H9 (cell line): ENCODE data around the gene THAP3. TPM values are rescaled to one million over a fixed set of nuclear protein-coding genes. Genes with fewer than 3 reads are reported as not detected.
"Not testable (repeated sequence)": the region's sequence is repeated elsewhere in the genome, so short reads cannot be mapped to it uniquely, and the experiment has no call there.

Experiments
- DNase-seq: peaks from one replicate; pipeline ENCODE4 v3.0.0-alpha.2; 2017
- H2AFZ ChIP-seq: one replicate; pipeline ENCODE4 v1.6.1; 2013; ENCODE audit warnings: mild to moderate bottlenecking, low read length, control low read depth, moderate library complexity
- H2AK5ac ChIP-seq: 2 replicates; pipeline ENCODE4 v1.6.1; 2013; ENCODE audit warnings: low read length, control low read depth, mixed read lengths; ENCODE audit not compliant: insufficient read length
- H2BK120ac ChIP-seq: one replicate; pipeline ENCODE4 v1.6.1; 2013; ENCODE audit warnings: low read depth, mild to moderate bottlenecking, low read length, control low read depth, inconsistent platforms; ENCODE audit not compliant: poor library complexity, severe bottlenecking
- H2BK12ac ChIP-seq: 2 replicates; pipeline ENCODE4 v1.6.1; 2013; ENCODE audit warnings: low read length, control low read depth, mixed read lengths, low read depth; ENCODE audit not compliant: insufficient read length
- H2BK15ac ChIP-seq: 2 replicates; pipeline ENCODE4 v1.6.1; 2013; ENCODE audit warnings: low read depth, low read length, control low read depth
- H2BK20ac ChIP-seq: one replicate; pipeline ENCODE4 v1.6.1; 2013; ENCODE audit warnings: low read depth, mild to moderate bottlenecking, low read length, control low read depth, inconsistent platforms; ENCODE audit not compliant: poor library complexity, severe bottlenecking
- H2BK5ac ChIP-seq: 2 replicates; pipeline ENCODE4 v1.6.1; 2013; ENCODE audit warnings: low read length, control low read depth, mixed read lengths; ENCODE audit not compliant: insufficient read length
- H3K14ac ChIP-seq: 2 replicates; pipeline ENCODE4 v1.6.1; 2013; ENCODE audit warnings: low read length, control low read depth; ENCODE audit not compliant: insufficient read depth
- H3K18ac ChIP-seq: 2 replicates; pipeline ENCODE4 v1.6.1; 2013; ENCODE audit warnings: low read depth, mild to moderate bottlenecking, mixed read lengths, low read length, control low read depth; ENCODE audit not compliant: insufficient read length
- H3K23ac ChIP-seq: 2 replicates; pipeline ENCODE4 v1.6.1; 2013; ENCODE audit warnings: low read length, control low read depth, mixed read lengths, low read depth; ENCODE audit not compliant: insufficient read length
- H3K23me2 ChIP-seq: 2 replicates; pipeline ENCODE4 v1.6.1; 2013; ENCODE audit warnings: low read depth, mild to moderate bottlenecking, mixed read lengths, low read length, control low read depth; ENCODE audit not compliant: insufficient read length, poor library complexity, severe bottlenecking
- H3K27ac ChIP-seq: 2 replicates; pipeline ENCODE4 v1.5.1; 2013; ENCODE audit warnings: low read length, control low read depth, mixed read lengths, low read depth; ENCODE audit not compliant: insufficient read length
- H3K27me3 ChIP-seq: 2 replicates; pipeline ENCODE4 v1.6.1; 2013; ENCODE audit warnings: low read length, control low read depth, inconsistent platforms; ENCODE audit not compliant: insufficient read depth
- H3K4ac ChIP-seq: 2 replicates; pipeline ENCODE4 v1.6.1; 2013; ENCODE audit warnings: low read depth, mild to moderate bottlenecking, control low read depth, inconsistent platforms, low read length, moderate library complexity
- H3K4me1 ChIP-seq: 2 replicates; pipeline ENCODE4 v1.6.1; 2013; ENCODE audit warnings: low read length, control low read depth, inconsistent platforms; ENCODE audit not compliant: insufficient read depth
- H3K4me2 ChIP-seq: 2 replicates; pipeline ENCODE4 v1.6.1; 2013; ENCODE audit warnings: low read length, control low read depth, mixed read lengths; ENCODE audit not compliant: insufficient read length, insufficient read depth
- H3K56ac ChIP-seq: 2 replicates; pipeline ENCODE4 v1.6.1; 2013; ENCODE audit warnings: low read depth, mild to moderate bottlenecking, mixed read lengths, low read length, control low read depth; ENCODE audit not compliant: insufficient read length
- H3K79me1 ChIP-seq: 2 replicates; pipeline ENCODE4 v1.6.1; 2013; ENCODE audit warnings: low read depth, mild to moderate bottlenecking, moderate library complexity, low read length, control low read depth, inconsistent platforms; ENCODE audit not compliant: insufficient read depth, poor library complexity, severe bottlenecking
- H3K79me2 ChIP-seq: 2 replicates; pipeline ENCODE4 v1.6.1; 2013; ENCODE audit warnings: low read length, control low read depth, inconsistent platforms; ENCODE audit not compliant: insufficient read depth
- H3K9ac ChIP-seq: 2 replicates; pipeline ENCODE4 v1.6.1; 2013; ENCODE audit warnings: low read length, control low read depth, mixed read lengths; ENCODE audit not compliant: insufficient read length; ENCODE audit errors: extremely low read depth
- H3K9me3 ChIP-seq: one replicate; pipeline ENCODE4 v1.6.1; 2013; ENCODE audit warnings: low read depth, low read length, inconsistent platforms; ENCODE audit not compliant: control insufficient read depth
- H3T11ph ChIP-seq: one replicate; pipeline ENCODE4 v1.6.1; 2013; ENCODE audit warnings: mild to moderate bottlenecking, low read length, control low read depth, inconsistent platforms
- H4K20me1 ChIP-seq: one replicate; pipeline ENCODE4 v1.6.1; 2013; ENCODE audit not compliant: control insufficient read depth, insufficient read length, insufficient read depth
- H4K5ac ChIP-seq: 2 replicates; pipeline ENCODE4 v1.6.1; 2013; ENCODE audit warnings: low read depth, mild to moderate bottlenecking, mixed read lengths, low read length, control low read depth; ENCODE audit not compliant: insufficient read length
- H4K8ac ChIP-seq: replicated peaks from 2 replicates; pipeline ENCODE4 v1.6.1; 2013; ENCODE audit warnings: low read length, control low read depth, mixed read lengths, low read depth; ENCODE audit not compliant: insufficient read length
- H4K91ac ChIP-seq: 2 replicates; pipeline ENCODE4 v1.6.1; 2013; ENCODE audit warnings: low read depth, mild to moderate bottlenecking, moderate library complexity, mixed read lengths, low read length, control low read depth; ENCODE audit not compliant: insufficient read length
- H3K27ac Mint-ChIP-seq, 3 experiments: 2 replicates in 2 of 3; 3 replicates in 1 of 3; pipeline ENCODE4 v1.8.0; 2020 to 2021; ENCODE audit warnings: mixed read lengths in 3 of 3, mild to moderate bottlenecking in 1 of 3, moderate library complexity in 1 of 3
- H3K27me3 Mint-ChIP-seq: 2 replicates; pipeline ENCODE4 v1.8.0; 2021; ENCODE audit warnings: low read depth, mild to moderate bottlenecking, moderate library complexity, mixed read lengths
- H3K36me3 Mint-ChIP-seq, 3 experiments: 2 replicates in 2 of 3; 3 replicates in 1 of 3; pipeline ENCODE4 v1.8.0; 2020 to 2021; ENCODE audit warnings: low read depth in 3 of 3, mixed read lengths in 3 of 3; ENCODE audit not compliant: insufficient read depth in 1 of 3
- H3K4me1 Mint-ChIP-seq, 2 experiments: 2 replicates each; pipeline ENCODE4 v1.8.0; 2020; ENCODE audit warnings: mixed read lengths in 2 of 2
- H3K4me3 Mint-ChIP-seq, 2 experiments: 2 replicates in 1 of 2; 3 replicates in 1 of 2; pipeline ENCODE4 v1.8.0; 2020 to 2021; ENCODE audit warnings: mild to moderate bottlenecking in 2 of 2, mixed read lengths in 2 of 2, moderate library complexity in 1 of 2
- H3K9me3 Mint-ChIP-seq, 2 experiments: 2 replicates in 1 of 2; 3 replicates in 1 of 2; pipeline ENCODE4 v1.8.0; 2020; ENCODE audit warnings: mild to moderate bottlenecking in 2 of 2, mixed read lengths in 2 of 2, moderate library complexity in 1 of 2
- WGBS: extraction: QIAGEN DNeasy Blood & Tissue Kit; methylation state at CpG from one replicate; pipeline ENCODE4 v1.1.7; 2013; ENCODE audit warnings: missing lambda C conversion rate, low lambda C conversion rate, mixed read lengths; ENCODE audit not compliant: insufficient read length; ENCODE audit errors: extremely low coverage; 5-methylcytosine and 5-hydroxymethylcytosine counted together
- total RNA-seq: library from RNA; stranded (reverse); gene quantifications from 2 replicates; pipeline ENCODE4 v1.2.1, GENCODE V29; 2021
- TF ChIP-seq, protein P1 (sequence below): fragments of 200-600 bp; sonication (generic); conservative IDR thresholded peaks from 3 replicates; pipeline ENCODE4 v1.8.0; 2021; ENCODE audit warnings: antibody characterized with exemption, mild to moderate bottlenecking

Gene THAP3
- total RNA-seq, 1 experiment from 2014 or later: 15.3 TPM

DNA sequence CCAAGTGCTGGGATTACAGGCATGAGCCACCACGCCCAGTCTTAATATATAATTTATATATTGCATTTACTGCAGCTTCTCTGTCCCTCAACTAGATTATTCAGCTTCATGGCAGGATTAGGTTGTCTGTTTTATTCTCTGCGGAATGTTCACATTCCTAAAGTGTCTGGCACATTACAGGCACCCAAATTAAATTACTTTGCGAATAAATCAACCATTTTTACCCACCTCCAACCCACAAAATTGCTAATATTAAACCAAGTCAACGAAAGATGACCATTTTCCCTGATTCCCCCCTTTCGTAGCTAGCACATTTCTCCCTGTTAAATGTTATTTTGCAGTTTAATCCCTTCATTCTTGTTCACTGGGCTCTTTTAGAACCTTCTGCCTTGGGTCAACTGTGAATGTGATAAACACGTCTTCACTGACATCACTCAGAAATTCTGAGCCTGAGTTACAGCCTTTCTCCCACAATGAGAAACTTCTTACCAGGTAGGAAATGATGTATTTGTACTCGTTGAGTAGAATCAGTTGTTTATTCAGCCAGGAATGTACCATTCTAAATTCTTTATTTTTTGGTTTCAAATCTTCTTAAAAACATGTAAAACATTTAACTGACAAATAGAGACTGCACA, 35.9 kb downstream of the THAP3 start:
- no peaks in the 10 kb centered on the region for H3K4me1 ChIP-seq

GRCh38 chr1:6662468-6662867, 37.8 kb downstream of the THAP3 start:
- H3K9ac ChIP-seq, H3K4me3 Mint-ChIP-seq, H2BK5ac ChIP-seq, H3K4me1 ChIP-seq, H3K23me2 ChIP-seq, DNase-seq, H3K18ac ChIP-seq, H3K27ac ChIP-seq, H2AK5ac ChIP-seq, H3K9me3 Mint-ChIP-seq, H3K79me1 ChIP-seq, H2AFZ ChIP-seq, H4K20me1 ChIP-seq, H4K91ac ChIP-seq, H2BK20ac ChIP-seq, H3K79me2 ChIP-seq, H3K9me3 ChIP-seq, H3K27ac Mint-ChIP-seq, H3K27me3 ChIP-seq, H3K4me1 Mint-ChIP-seq, H3T11ph ChIP-seq, H3K4ac ChIP-seq, H3K23ac ChIP-seq, H2BK120ac ChIP-seq, H4K5ac ChIP-seq, H2BK12ac ChIP-seq, H3K4me2 ChIP-seq, H3K14ac ChIP-seq, H3K27me3 Mint-ChIP-seq, H2BK15ac ChIP-seq, H3K56ac ChIP-seq, H4K8ac ChIP-seq: not testable (repeated sequence)
- no CpG with 5 or more reads among the region's 7 CpGs for WGBS
- peaks cover 38 to 51% (median 50%) of the 10 kb centered on the region in 3 experiments; a peak in 6 of 7 replicates for H3K36me3 Mint-ChIP-seq

More for the DNA sequence above, 35.9 kb downstream of the THAP3 start:
- Histone ChIP-seq H3K27me3 (no peaks in the 10 kb centered on the region), H3K23ac (no peak overlapping the region), H2BK120ac (no peak overlapping the region), H4K91ac (no peak overlapping the region), H3K79me2 (no peaks in the 10 kb centered on the region; the same call in 1 of the 2 replicates), H3K79me1 (peaks cover 4% of the 10 kb centered on the region), H3K9me3 (no peaks in the 10 kb centered on the region), H4K8ac (no peak overlapping the region), H3K56ac (no peak overlapping the region), H3K9ac (no peak overlapping the region), H3K4ac (no peak overlapping the region), H2BK15ac (no peak overlapping the region), H3K14ac (no peak overlapping the region), H4K20me1 (no peaks in the 10 kb centered on the region), H3K4me2 (no peak overlapping the region), H3K18ac (no peak overlapping the region), H2AK5ac (no peak overlapping the region), H3T11ph (no peak overlapping the region), H4K5ac (no peak overlapping the region), H2BK12ac (no peak overlapping the region), H2AFZ (no peak overlapping the region), H3K27ac (no peak overlapping the region), H2BK5ac (no peak overlapping the region), H2BK20ac (no peak overlapping the region), H3K23me2 (no peaks in the 10 kb centered on the region)
- Mint-ChIP-seq H3K27me3 (no peaks in the 10 kb centered on the region), H3K9me3 (no peaks in the 10 kb centered on the region), H3K4me3 (no peak overlapping the region), H3K36me3 (peaks cover 24 to 33% (median 33%) of the 10 kb centered on the region in 3 experiments; a peak in 6 of 7 replicates), H3K4me1 (no peaks in the 10 kb centered on the region), H3K27ac (no peak overlapping the region; a peak in 2 of 7 replicates)
- TF ChIP-seq, protein P1, sequence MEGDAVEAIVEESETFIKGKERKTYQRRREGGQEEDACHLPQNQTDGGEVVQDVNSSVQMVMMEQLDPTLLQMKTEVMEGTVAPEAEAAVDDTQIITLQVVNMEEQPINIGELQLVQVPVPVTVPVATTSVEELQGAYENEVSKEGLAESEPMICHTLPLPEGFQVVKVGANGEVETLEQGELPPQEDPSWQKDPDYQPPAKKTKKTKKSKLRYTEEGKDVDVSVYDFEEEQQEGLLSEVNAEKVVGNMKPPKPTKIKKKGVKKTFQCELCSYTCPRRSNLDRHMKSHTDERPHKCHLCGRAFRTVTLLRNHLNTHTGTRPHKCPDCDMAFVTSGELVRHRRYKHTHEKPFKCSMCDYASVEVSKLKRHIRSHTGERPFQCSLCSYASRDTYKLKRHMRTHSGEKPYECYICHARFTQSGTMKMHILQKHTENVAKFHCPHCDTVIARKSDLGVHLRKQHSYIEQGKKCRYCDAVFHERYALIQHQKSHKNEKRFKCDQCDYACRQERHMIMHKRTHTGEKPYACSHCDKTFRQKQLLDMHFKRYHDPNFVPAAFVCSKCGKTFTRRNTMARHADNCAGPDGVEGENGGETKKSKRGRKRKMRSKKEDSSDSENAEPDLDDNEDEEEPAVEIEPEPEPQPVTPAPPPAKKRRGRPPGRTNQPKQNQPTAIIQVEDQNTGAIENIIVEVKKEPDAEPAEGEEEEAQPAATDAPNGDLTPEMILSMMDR: no peak
- DNase-seq: no peak
- 100% methylated on average over 2 of the region's 7 CpGs for WGBS
